OCI-LY3 (cell line): ENCODE results near the gene EMC9.

Experiments
- CTCF ChIP-seq: fragments of 200-600, 300-600 bp; sonication (generic); IDR thresholded peaks from 2 replicates; pipeline ENCODE4 v1.5.1; 2014; ENCODE audit warnings: antibody characterized with exemption, low read length, low read depth
- EZH2phosphoT487 ChIP-seq: fragments of 200-600 bp; shearing (Covaris generic); IDR thresholded peaks from 2 replicates; pipeline ENCODE4 v1.6.1; 2018; ENCODE audit warnings: antibody characterized with exemption, mixed run types, low read depth

GRCh38 chr14:24103451-24103850 is 37.9 kb downstream of the EMC9 start:
- TF ChIP-seq CTCF (no peak), EZH2phosphoT487 (no peak)
